ENCODE measurements around the gene SMAD5.

DNA sequence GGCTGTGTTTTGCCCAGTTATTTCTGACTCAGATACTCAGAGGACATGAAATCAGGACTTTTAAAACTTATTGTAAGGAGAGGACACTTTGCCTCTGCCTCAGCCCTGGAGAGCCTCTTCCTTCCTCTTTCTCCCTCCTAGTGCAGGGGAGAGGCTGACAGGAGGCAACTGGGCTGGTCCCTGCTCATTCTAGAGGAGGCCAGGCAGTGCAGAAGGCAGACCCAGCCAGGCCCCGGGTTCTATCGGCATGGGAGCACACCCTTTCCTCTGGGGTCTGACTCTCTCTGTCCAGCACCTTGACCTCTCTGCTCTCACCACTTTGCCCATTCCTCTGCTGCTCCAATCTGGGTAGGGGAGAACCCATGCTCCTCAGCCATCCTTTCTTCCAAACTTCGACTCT is 76.3 kb downstream of the SMAD5 start:
- TF ChIP-seq POLR2AphosphoS5 (IDR thresholded peaks at IDR 0.05; ENCODE audit: low read depth, low read length) (no peak), POLR2A (IDR thresholded peaks at IDR 0.05; ENCODE audit: low read depth, low read length) (no peak), TAF1 (IDR thresholded peaks at IDR 0.05; ENCODE audit: low read depth, low read length) (no peak), SPI1 (IDR thresholded peaks at IDR 0.05; ENCODE audit: low read depth, low read length) (no peak), PAX5 (IDR thresholded peaks at IDR 0.05; ENCODE audit: insufficient read depth, low read length, severe bottlenecking) (no peak), POU2F2 (IDR thresholded peaks at IDR 0.05; ENCODE audit: low read depth, low read length) (no peak)
